Effector CD8-positive, alpha-beta T cell (primary cell): Measurements from ENCODE around the gene FAM83G.

Source experiments
- DNase-seq: peaks from one replicate; lab custom pipeline; 2025; lab: John Stamatoyannopoulos, UW

The FAM83G gene

DNA sequence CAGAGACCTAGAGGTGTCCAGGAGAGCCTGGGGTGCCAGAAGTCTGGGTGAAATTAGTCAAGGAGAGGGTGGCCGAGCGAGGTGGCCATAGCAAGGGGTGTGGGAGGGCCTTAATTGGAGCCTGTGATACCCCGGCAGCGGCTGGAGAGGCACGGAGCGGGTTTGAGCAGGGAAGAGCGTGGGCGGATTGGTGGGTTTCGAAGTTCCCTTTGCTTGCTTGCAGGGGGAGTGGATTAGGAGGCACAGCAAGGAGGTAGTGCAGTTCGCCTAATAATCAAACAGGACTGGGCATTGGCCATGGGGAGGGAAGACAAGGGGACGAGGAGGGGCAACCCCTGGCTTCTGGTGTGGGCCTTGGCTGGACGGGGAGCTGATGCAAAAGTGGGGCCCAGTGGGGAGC, 5.4 kb upstream of the FAM83G start:
- no peak for DNase-seq

DNA sequence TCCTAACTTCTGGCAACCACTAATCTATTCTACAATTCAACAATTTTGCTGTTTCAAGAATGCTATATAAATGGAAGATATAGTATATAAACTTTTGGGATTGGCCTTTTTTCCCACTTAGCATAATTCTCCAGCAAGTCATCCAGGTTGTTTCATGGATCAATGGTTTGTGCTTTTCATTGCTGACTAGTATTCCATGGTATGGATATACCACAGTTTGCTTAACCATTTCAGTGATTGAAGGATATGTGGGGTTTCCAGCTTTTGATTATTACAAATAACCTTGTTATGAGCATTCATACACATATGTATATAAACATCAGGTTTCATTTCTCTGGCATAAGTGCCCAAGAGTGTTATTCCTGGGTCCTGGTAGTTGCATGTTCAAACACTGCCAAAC, 2.1 kb upstream of the FAM83G start:
- no peak for DNase-seq

DNA sequence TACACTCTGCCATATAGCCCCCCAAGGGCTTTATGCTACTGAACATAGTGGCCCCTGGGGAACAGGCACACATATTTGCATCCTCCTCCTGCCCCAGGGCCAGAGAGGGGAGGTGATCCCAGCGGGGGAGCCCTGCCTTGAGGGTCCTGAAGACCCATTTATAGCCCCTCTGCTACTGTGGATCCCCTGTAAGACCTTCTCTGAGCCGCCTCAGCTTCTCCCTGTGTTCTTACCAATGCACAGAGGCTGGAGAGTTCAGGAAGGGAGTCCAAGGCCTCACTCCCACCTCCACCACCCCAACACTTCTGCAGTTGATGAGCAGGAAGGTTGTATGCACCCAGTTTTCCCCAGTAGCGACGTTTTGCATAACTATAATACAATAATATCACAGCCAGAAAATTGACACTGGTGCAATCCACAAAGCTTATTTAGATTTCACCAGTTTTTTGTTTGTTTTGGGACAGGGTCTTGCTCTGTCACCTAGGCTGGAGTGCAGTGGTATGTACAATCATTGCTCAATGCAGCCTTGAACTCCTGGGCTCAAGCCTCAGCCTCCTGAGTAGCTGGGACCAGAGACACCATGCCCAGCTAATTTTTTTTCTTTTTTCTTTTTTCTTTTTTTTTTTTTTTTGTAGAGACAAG, 1.3 kb upstream of the FAM83G start:
- DNase-seq, result no peak

DNA sequence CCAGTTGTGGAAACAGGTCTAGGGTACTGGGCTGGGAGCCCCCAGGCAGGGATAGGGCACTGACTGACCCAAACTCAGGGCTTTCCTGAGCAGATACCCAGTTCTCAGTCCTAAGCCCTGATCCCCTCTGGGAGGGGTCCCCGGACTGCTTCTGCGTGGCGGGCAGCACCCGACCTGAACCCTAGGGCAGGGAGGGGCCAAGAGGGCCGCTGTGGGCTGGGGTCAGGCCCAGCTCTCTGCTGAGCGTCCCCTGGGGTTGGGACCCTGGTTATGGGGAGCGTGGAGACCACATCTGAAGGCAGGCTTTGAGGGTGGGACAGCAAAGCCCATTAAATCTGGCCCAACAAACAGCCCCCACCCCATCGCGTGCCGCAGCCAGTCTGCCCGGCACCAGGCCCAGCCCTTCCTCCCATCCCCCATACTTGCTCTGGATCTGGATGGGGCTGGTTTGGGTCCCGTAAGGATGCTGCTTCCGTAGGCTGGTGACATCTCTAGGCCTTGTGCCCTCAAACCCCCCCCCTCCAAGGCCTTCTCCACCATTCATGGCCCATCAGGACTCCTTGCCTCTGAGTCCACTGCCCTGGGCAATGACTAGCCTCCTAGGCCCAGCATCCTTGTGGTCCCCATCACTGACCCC, 691 bp upstream of the FAM83G start:
- DNase-seq, result no peak

DNA sequence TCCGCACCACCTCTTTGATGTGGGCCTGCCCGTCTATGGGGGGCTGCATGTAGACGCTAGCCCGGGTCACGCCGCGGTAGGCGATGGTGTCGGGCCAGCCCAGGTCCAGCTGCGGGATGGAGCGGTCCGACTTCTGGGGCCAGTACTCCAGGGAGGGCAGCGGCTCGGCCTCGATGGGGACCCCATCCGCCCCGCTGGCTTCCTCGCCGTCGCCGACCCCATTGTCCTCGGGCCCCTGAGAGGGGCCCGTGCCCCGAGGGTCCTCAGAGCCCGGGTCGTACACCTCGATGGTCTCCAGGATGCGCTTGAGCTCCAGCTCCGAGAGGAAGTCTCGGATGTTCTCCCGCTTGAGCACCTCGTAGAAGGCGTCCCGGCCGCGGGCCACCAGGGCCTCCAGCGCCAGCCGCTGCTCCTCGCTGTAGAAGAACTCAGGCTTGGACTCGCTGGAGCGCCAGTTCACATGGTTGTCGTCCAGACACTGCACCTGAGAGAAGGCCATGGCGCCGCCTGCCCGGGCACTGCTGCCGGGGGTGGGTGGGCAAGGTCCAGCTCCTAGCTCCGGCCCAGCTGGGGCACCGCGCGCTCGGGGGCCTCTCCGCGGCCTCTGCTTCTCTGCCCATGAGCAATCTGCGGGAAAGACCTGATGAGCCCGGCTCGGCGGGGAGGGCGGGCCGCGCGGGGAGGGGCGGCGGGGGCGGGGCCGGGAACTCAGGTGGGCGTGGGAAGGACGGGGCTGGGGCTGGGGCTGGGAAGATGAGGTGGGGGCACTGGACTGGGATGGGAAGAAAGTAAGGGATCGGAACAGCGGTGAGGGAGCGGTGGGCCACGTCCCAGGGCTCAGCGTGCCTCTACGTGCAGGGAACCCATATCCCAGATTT, 782 bp downstream of the FAM83G start:
- DNase-seq, result peak; percentile 39

DNA sequence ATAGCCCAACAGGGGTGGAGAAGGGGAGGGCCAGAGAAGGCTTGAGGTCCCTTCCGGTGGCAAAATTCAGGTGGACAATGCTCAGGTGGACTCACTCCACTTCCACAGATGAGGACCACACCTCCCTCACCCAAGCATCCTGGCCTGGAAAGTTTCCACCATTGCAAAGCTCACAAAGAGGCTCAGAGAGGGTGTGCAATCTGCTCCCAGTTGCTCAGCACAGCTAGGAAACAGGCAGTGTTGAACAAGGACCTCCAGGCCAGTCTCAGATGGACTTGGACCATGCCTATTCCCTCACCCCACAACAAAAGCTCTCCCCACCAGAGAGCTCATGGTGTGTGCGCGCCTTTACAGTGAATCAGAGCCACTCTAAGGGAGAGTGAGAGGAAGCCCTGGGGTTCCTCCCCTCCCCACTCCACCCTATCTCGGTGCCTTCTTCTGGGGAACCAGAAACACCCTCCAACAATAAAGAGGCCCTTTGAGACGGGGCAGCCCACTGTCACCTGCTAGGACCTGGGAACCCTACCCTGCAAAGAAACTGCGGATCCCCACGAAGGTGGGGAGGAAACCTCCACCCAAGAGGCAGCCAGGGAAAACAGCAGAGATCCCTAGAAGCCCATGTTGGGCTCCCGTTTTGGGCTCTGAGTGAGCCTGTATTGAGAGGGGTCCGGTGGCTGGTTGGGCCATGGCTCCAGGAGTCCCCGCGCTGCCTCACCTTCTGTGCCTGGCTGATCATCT, 1.6 kb downstream of the FAM83G start:
- no peak for DNase-seq

DNA sequence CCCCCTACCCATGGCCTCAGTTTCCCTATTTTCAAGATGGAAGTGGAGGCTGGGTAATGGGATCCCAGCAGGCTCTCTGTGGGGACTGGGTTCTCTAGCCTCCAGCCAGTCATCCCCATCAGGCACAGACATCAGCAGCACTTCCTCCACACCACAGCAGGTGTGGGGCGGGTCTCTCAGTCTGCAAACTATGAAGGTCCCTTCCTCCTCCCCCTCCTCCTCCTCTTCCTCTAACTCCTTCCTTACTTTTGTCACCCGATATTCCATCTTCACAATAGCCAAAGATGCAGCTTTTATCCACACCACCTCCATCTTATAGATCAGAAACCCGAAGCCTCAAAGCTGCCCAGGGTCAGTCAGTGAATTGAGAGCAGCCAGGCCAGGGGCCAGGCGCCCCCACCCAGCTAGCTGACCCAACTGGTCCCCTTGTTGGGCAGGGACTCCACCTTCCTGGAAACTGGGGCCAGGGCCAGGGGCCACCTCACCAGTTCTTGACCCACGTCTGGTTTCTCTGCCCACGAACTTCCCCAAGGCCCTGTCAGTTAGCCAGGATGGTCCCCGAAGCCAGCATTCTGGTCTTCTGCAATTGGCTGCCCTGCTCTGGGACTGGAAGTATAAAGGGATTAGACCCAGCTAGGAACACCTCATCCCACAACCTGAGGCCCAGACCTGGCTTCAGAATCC, 2.5 kb downstream of the FAM83G start:
- DNase-seq, result no peak

DNA sequence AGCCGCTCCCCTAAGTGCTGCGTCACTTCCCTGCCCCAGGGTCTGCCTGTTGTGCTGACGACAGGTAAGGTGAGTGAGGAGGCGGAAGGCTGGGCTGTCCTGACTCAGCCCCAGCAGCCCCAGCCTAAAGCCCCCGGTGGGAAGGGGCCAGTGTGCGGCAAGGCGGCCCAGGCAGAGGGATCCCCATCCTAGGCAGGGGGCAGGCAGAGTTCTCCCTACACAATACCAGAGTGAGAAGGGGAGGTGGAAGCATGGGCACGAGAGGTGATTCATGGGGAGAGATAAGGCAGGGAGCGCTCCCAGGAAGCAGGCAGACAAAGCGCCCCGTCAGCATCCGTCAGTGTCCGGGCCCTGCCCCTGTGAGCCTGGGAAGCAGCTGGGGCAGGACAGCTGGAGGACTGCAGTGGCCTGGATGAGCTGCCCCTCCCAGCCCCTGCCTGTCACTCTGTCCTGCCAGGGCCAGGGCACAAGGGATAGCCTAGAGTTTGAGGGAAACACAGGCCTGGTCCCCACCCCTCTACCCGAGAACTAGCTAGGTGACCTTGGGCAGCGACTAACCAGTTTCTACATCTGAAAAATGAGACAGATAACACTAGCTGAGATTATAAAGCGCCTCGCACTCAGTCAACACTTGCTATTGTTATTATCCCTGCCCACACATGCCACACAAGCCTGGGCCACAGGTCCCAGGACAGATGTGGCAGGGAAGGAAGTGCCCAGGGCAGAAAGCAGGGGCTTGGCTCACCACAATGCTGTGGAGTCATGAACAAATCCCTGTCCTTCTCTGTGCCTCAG, 3.8 kb downstream of the FAM83G start:
- DNase-seq, result no peak

DNA sequence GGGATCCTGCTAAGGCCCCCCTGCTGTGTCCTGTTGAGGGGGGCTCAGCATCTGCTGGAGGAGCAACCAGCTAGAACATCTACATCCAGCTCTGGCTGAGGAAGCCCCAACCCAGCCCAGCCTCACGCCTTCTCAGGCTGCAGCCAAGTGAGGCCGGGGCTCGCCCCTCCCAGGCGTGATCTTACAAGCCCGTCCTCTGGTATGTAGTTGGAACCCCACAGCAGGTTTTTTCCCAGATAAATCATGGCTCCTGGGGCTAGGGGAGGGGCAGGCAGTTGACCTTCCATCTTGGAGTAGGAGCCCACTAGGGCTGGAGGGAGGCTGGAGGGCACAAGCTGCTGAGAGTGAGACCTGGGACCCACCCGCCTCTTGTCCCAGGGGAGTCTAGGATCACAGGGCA, 4.7 kb downstream of the FAM83G start:
- DNase-seq, result no peak

DNA sequence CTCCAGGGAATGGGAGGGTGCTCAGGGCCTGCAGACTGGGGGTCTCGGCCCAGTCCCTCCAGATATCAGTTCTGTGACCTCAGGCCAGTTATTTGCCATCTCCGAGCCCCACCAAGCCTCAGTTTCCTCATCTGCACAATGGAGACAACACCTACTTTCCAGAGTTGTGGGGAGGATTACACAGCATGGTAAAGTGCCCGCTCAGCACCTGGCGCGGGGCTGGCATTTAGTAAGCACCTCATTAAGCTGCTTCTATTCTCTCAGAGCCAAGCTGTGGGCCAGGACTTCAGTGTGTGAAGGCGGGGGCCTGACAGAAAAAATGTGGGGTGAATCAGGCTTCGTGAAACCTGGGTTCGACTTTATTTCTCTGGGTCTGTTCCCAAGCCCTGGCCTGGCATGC, 5.2 kb downstream of the FAM83G start:
- DNase-seq, result no peak

DNA sequence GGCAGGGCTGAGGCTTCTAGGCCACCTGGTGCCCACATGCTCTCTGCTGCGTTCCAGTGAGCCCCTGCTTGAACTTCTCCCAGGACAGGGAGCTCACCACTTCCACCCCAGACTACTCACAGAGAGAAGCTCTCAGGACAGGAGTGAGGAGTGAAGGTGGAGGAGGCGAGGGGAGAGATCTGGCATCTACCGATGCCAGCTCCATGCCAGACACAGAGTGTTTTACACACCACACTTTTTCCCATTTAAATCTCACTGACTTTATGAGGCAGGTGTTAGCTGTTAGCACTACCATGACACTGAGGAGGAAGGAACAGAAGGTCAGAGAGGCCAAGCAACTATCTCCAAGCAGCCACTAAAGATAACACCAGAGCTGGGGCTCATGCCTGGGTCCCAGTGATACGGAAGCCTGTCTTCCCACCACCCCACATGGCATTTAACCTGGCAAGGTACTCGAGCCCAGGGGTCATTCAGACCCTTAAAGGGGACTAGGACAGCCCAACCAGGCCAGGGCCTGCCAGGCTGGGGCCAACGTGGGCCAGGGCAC, 6.8 kb downstream of the FAM83G start:
- no peak for DNase-seq

DNA sequence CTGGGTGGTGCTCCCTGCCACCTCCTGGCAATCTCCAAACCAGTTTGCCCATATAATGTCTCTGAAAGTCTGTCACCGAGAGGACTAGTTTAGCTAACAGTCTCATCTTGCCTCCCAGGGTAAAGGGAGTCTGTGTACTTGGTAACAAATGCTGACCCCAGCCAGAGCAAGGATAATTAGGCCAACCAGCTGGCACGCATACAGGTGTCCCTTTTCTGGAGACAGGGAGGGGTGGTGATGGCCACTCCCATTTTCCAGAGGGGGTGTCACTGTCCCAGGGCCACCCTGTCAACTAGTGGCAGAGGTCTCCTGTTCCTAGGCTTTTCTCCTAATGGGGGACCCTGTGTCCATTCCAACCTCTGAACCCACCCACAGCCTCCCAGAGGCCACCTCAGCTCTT, 8.1 kb downstream of the FAM83G start:
- DNase-seq, result no peak

DNA sequence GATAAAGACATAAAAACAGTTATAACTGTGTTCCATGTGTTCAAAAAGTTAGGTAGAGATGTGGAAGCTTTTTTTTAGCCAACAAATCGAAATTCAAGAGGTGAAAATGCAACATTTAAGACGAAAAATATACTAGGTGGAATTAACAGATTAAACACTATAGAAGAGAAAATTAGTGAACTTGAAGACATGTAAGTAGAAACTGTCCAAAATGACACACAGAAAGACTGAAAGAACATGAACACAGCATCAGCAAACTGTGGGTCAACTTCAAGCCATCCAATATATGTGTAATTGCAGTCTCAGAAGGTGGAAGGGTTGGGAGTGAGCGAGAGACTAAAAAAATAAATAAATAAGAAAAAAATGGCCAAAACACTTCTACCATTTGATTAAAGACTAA, 9.3 kb downstream of the FAM83G start:
- DNase-seq, result no peak

DNA sequence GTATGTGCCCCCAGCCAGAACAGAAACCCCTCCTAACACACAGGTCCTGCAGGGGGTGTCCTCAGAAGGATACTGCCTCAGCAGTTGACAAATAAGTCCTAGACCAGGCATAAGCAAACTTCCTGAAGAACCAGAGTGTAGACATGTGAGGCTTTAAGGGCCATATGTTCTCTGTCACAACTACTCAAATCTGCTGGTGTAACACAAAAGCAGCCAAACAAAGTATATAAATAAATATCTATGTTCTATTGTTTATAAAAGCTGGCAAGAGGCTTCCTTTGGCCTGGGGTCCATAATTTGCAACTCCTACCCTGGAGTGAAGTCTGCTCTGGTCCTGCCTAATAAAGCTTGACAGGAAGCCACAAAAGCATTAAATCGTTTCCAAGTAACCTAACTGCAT, 9.9 kb downstream of the FAM83G start:
- DNase-seq, result no peak

DNA sequence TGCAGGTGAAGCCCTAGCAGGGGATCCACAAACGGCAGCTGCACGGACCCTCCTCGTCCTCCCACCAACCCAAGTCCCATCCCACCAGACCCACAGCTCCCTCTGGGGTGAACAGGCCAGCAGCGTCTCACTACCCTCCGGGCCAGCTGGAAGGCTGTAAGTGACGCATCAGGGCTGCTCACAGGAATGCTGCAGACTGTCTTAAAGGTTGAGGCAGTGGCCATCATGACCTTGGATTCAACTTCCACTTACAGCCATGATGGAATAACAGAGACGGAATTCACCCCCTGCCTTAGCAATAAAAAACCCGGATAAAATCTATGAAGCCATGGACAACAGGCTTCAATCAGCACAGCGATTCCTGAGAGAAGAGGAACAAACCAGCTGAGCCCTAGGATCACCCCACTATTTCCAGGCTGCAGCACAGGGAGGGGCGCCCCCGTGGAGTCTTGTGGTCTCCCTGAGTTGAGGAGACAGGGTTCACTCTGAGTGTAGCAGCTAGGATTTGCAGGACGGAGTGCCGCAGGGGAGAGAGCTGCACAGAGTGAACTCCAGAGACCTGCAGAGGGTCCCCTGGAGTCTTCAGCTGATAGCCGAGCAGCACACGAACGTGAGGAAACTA, 10.5 kb downstream of the FAM83G start:
- no peak for DNase-seq

DNA sequence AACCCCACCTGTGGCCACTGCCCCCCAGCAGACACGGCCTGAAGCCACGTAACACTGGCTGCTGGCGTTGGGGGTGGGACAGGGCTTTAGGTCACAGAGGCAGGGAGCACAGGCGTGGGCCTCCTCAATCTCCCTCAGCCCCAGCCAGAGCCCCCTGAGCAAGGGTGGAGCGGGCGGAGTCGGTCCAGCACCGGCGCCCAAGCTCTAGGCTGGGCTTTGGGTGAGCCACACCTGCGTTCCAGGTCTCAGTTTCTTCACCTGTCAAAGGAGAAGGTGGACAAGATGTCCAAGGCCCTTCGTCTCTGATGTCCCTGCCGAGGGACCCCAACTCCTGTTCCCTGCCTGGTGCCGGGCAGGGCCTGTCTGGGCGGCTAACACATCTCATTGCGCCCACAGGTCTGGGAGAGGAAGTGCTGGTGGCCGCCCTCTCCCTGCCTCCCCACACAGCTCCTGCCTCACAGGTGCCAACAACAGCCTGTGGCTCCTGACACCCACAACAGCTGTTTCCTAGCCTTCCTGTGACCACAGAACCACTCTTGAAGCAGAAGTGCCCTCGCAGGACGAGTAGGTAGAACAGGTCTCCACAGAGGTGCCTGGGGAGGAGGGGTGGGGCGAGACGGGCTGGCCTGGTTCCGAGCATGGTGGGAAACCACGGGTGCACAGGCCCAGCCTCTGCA, 12.0 kb downstream of the FAM83G start:
- DNase-seq, result no peak

DNA sequence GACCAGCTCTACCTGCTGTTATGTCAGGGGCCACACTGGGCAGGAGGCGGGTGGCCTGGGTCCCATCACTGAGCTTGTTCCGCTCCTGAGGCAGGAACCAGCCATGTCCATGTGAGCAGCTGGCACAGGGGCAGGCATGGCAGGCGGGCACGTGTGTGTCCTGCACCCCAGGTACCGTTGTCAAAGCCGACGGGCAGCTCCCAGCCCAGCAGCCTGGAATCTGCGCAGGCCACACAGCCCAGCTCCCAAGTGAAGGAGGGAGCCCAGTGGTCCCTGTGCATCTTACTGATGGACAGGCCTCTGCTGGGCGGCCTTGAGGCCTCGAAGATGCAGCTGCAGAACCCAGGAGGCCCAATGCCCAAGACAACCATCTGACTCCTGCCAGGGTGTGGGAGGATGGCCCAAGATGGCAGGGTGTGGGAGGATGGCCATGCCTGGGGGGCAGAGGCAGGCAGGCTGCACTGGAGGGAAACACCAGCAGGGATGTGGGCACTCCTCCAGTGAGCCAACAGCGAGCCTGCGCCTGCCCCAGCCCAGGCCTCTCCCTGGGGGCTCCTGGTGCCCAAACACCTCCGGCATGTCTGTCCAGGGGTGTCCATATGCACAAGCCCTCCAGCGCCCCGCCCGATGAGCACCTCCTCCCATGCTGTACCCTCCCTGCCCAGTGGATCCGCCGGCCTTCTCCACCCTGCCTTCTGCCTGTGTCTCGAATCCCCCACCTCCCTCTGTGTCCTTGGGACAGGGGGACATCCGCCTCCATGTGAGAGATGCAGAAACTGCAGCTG, 12.8 kb downstream of the FAM83G start:
- DNase-seq, result no peak

DNA sequence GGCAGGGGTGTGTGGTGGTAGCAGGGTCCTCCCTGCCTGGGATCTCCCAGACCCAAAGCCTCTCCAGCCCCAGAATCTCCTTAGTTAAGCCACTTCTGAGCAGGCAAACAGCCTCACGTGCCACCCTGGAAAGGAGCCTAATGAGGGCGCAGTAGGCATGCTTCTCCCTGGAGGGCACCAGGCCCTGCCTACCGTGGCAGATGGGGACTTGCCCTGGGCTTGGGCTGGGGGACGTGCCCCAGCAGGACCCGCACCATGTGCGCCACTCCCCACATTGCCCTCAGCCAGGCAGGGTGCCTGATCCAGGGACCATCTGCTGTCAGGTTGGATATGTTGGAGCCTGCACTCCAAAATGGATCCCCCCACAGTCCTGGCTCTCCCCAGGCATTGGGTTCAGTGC, 14.2 kb downstream of the FAM83G start:
- no peak for DNase-seq
